GM23248 (cell line): Measurements from ENCODE around the gene IGLON5. TPM values are rescaled to one million over a fixed set of nuclear protein-coding genes. Genes with fewer than 3 reads are reported as not detected.

Experiments used
- DNase-seq: peaks from one replicate; pipeline ENCODE4 v3.0.0-alpha.2; 2015
- H2AFZ ChIP-seq: fragments of 200-600 bp; sonication (generic); 2 replicates; pipeline ENCODE4 v1.6.1; 2016; ENCODE audit warnings: antibody characterized with exemption
- H3F3A ChIP-seq: fragments of 200-600 bp; sonication (generic); 2 replicates; pipeline ENCODE4 v1.6.1; 2016; ENCODE audit warnings: mild to moderate bottlenecking, antibody characterized with exemption, mixed run types; ENCODE audit not compliant: insufficient read depth
- H3K27ac ChIP-seq: fragments of 200-600 bp; sonication (generic); 2 replicates; pipeline ENCODE4 v1.5.1; 2016; ENCODE audit warnings: mild to moderate bottlenecking
- H3K27me3 ChIP-seq: fragments of 200-600 bp; sonication (generic); replicated peaks from 2 replicates; pipeline ENCODE4 v1.6.1; 2016; ENCODE audit warnings: mild to moderate bottlenecking; ENCODE audit not compliant: insufficient read depth
- H3K36me3 ChIP-seq: fragments of 200-600 bp; sonication (generic); 2 replicates; pipeline ENCODE4 v1.6.1; 2016; ENCODE audit warnings: low read depth, mild to moderate bottlenecking
- H3K4me1 ChIP-seq: fragments of 200-600 bp; sonication (generic); 2 replicates; pipeline ENCODE4 v1.6.1; 2016; ENCODE audit warnings: mild to moderate bottlenecking; ENCODE audit not compliant: insufficient read depth
- H3K4me2 ChIP-seq: fragments of 200-600 bp; sonication (generic); one replicate; pipeline ENCODE4 v1.6.1; 2016; ENCODE audit warnings: mild to moderate bottlenecking; ENCODE audit not compliant: unreplicated experiment
- H3K4me3 ChIP-seq: fragments of 200-600 bp; sonication (generic); 2 replicates; pipeline ENCODE4 v1.5.1; 2016; ENCODE audit warnings: mild to moderate bottlenecking
- H3K79me2 ChIP-seq: fragments of 200-600 bp; sonication (generic); 2 replicates; pipeline ENCODE4 v1.6.1; 2016; ENCODE audit warnings: mild to moderate bottlenecking; ENCODE audit not compliant: insufficient read depth
- H3K9ac ChIP-seq: fragments of 200-600 bp; sonication (generic); 2 replicates; pipeline ENCODE4 v1.6.1; 2016; ENCODE audit warnings: mild to moderate bottlenecking
- H3K9me2 ChIP-seq: fragments of 200-600 bp; sonication (generic); 2 replicates; pipeline ENCODE4 v1.6.1; 2016; ENCODE audit warnings: mixed run types, mild to moderate bottlenecking, moderate library complexity; ENCODE audit not compliant: insufficient read depth
- H3K9me3 ChIP-seq: fragments of 200-600 bp; sonication (generic); one replicate; pipeline ENCODE4 v1.6.1; 2017; ENCODE audit warnings: low read depth
- H4K20me1 ChIP-seq: fragments of 200-600 bp; sonication (generic); 2 replicates; pipeline ENCODE4 v1.6.0; 2016; ENCODE audit not compliant: insufficient read depth
- EZH2 ChIP-seq: fragments of 200-600 bp; sonication (generic); IDR thresholded peaks from 2 replicates; pipeline ENCODE4 v1.6.1; 2018; ENCODE audit warnings: antibody characterized with exemption, mild to moderate bottlenecking; ENCODE audit not compliant: insufficient read depth, poor library complexity, severe bottlenecking
- EZH2phosphoT487 ChIP-seq: fragments of 200-600 bp; sonication (generic); IDR thresholded peaks from 2 replicates; pipeline ENCODE4 v1.6.1; 2018; ENCODE audit warnings: antibody characterized with exemption, moderate library complexity, mild to moderate bottlenecking, low read depth; ENCODE audit not compliant: insufficient read depth
- WGBS, 2 experiments: methylation state at CpG; one replicate each; pipeline ENCODE4 v1.1.6; 2015 to 2017; ENCODE audit warnings: low lambda C conversion rate in 2 of 2, low coverage in 1 of 2; ENCODE audit errors: missing lambda C conversion rate in 2 of 2; 5-methylcytosine and 5-hydroxymethylcytosine counted together
- in situ Hi-C: fragments of 300-500 bp; cut with MboI; formaldehyde crosslinking; loops from 2 replicates; pipeline ENCODE4 v1.15.0; 2020
- polyA plus RNA-seq: library from polyadenylated mRNA; unstranded; fragments of >200 nt; fragmentation: Nextera tagmentation; extraction: Ambion mirVana; gene quantifications from 2 replicates; pipeline ENCODE4 v1.2.1, GENCODE V29; 2016
- total RNA-seq: library from RNA; depleted of rRNA; stranded (reverse); fragments of >200 nt; shearing (Covaris generic); gene quantifications from 2 replicates; pipeline ENCODE4 v1.2.3, GENCODE V29; 2014; rRNA removed

Gene IGLON5
- total and polyA plus RNA-seq, 2 experiments from 2014 or later, result not detected

DNA sequence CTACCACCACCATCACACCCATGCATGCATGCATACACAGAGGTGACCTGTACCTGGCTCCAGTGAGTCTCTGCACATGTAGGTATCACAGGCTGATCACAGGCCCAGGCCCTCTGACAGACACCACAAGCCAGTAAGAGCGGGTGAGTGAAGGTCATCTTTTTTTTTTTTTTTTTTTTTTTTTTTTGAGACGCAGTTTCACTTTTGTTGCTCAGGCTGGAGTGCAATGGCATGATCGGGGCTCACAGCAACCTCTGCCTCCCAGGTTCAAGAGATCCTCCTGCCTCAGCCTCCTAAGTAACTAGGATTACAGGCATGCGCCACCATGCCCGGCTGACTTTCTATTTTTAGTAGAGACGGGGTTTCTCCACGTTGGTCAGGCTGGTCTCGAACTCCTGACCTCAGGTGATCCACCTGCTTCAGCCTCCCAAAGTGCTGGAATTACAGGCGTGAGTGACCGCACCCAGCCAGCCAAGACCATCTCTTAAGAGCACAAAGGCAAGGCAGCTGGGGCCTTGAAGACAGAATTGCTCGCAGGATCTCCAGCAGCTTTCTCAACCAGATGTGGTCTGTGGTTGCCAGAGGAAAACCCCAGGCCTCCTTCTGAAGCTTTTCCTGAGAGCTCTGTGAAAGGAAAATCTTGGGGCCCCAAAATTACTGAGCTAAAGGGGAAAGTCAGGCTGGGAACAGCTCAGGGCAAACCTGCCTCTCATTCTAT lies 64.2 kb downstream of the IGLON5 start:
- TF ChIP-seq EZH2, result no peak
- TF ChIP-seq EZH2phosphoT487, result no peak

GRCh38 chr19:51377422-51377821 lies 66.0 kb downstream of the IGLON5 start:
- DNase-seq, result no peak
- no peak overlapping the region for H3K9ac ChIP-seq
- H3K79me2 ChIP-seq, result no peaks in the 10 kb centered on the region
- no peaks in the 10 kb centered on the region for H3K9me3 ChIP-seq
- no peaks in the 10 kb centered on the region for H3K9me2 ChIP-seq
- TF ChIP-seq EZH2 (no peak), EZH2phosphoT487 (no peak)
- in situ Hi-C loops, result no loop called here
- 68 to 78% methylated on average over 2 of the region's 2 CpGs for WGBS, 2 experiments
- no peak overlapping the region for H3K4me2 ChIP-seq
- no peak overlapping the region for H3K27ac ChIP-seq
- H3K36me3 ChIP-seq, result no peaks in the 10 kb centered on the region
- no peak overlapping the region for H3K4me3 ChIP-seq
- H2AFZ ChIP-seq, result no peak overlapping the region
- H4K20me1 ChIP-seq, result no peaks in the 10 kb centered on the region
- no peaks in the 10 kb centered on the region for H3K4me1 ChIP-seq
- H3K27me3 ChIP-seq, result no peaks in the 10 kb centered on the region
- H3F3A ChIP-seq, result no peaks in the 10 kb centered on the region

More for the DNA sequence above, 64.2 kb downstream of the IGLON5 start:
- no peaks in the 10 kb centered on the region for H3K9me2 ChIP-seq
- 51 to 61% methylated on average over 10 to 11 of the region's 11 CpGs for WGBS, 2 experiments
- no peak for DNase-seq
- no peaks in the 10 kb centered on the region for H3K9me3 ChIP-seq
- no peak overlapping the region for H3K27ac ChIP-seq
- no peaks in the 10 kb centered on the region for H3K27me3 ChIP-seq
- H3K4me3 ChIP-seq, result no peak overlapping the region
- in situ Hi-C loops, result no loop called here
- no peaks in the 10 kb centered on the region for H3K36me3 ChIP-seq
- no peaks in the 10 kb centered on the region for H3K79me2 ChIP-seq
- H3K4me1 ChIP-seq, result no peaks in the 10 kb centered on the region
- no peak overlapping the region for H2AFZ ChIP-seq
- H3F3A ChIP-seq, result no peaks in the 10 kb centered on the region
- no peak overlapping the region for H3K9ac ChIP-seq
- no peak overlapping the region for H3K4me2 ChIP-seq
- no peaks in the 10 kb centered on the region for H4K20me1 ChIP-seq

GRCh38 chr19:51380379-51380778 lies 68.9 kb downstream of the IGLON5 start:
- Histone ChIP-seq H4K20me1 (no peaks in the 10 kb centered on the region), H3K36me3 (no peaks in the 10 kb centered on the region), H2AFZ (no peak overlapping the region), H3K4me2 (no peak overlapping the region), H3K9me2 (no peaks in the 10 kb centered on the region), H3K79me2 (no peaks in the 10 kb centered on the region), H3F3A (no peaks in the 10 kb centered on the region), H3K9me3 (no peaks in the 10 kb centered on the region), H3K27ac (no peak overlapping the region), H3K4me3 (no peak overlapping the region), H3K4me1 (no peaks in the 10 kb centered on the region), H3K9ac (no peak overlapping the region), H3K27me3 (no peaks in the 10 kb centered on the region)
- TF ChIP-seq EZH2 (no peak), EZH2phosphoT487 (no peak)
- in situ Hi-C loops, result no loop called here
- DNase-seq, result no peak
- WGBS, 2 experiments, result 70 to 75% methylated on average over 9 of the region's 9 CpGs

Other genes with a start within 250 kb of the IGLON5 start
- not detected in 2 replicates for gene KLK13, start 246.6 kb upstream of the IGLON5 start, total RNA-seq
- 0.25 TPM in 1 of 2 replicates, not detected in the other for gene KLK13, start 246.6 kb upstream of the IGLON5 start, polyA plus RNA-seq
- gene KLK14, start 228.8 kb upstream of the IGLON5 start, total RNA-seq, result not detected in 2 replicates
- gene KLK14, start 228.8 kb upstream of the IGLON5 start, polyA plus RNA-seq, result not detected in 2 replicates
- 9.0 and 11.3 TPM in 2 replicates for gene CTU1, start 203.2 kb upstream of the IGLON5 start, total RNA-seq
- 4.2 and 4.4 TPM in 2 replicates for gene CTU1, start 203.2 kb upstream of the IGLON5 start, polyA plus RNA-seq
- gene SIGLEC9, start 186.7 kb upstream of the IGLON5 start, total RNA-seq, result not detected in 2 replicates
- not detected in 2 replicates for gene SIGLEC9, start 186.7 kb upstream of the IGLON5 start, polyA plus RNA-seq
- gene SIGLEC7, start 169.3 kb upstream of the IGLON5 start, total RNA-seq, result not detected in 2 replicates
- not detected in 2 replicates for gene SIGLEC7, start 169.3 kb upstream of the IGLON5 start, polyA plus RNA-seq
- gene CD33, start 86.6 kb upstream of the IGLON5 start, total RNA-seq, result not detected in 2 replicates
- 0.30 TPM in 1 of 2 replicates, not detected in the other for gene CD33, start 86.6 kb upstream of the IGLON5 start, polyA plus RNA-seq
- gene SIGLECL1, start 60.6 kb upstream of the IGLON5 start, total RNA-seq, result not detected in 2 replicates
- not detected in 2 replicates for gene SIGLECL1, start 60.6 kb upstream of the IGLON5 start, polyA plus RNA-seq
- 1.7 and 2.0 TPM in 2 replicates for gene VSIG10L, start 30.5 kb downstream of the IGLON5 start, total RNA-seq
- 0.61 and 1.4 TPM in 2 replicates for gene VSIG10L, start 30.5 kb downstream of the IGLON5 start, polyA plus RNA-seq
- gene ETFB, start 54.7 kb downstream of the IGLON5 start, total RNA-seq, result 84.3 and 95.9 TPM in 2 replicates
- gene ETFB, start 54.7 kb downstream of the IGLON5 start, polyA plus RNA-seq, result 141 and 146 TPM in 2 replicates
- not detected in 2 replicates for gene CLDND2, start 57.4 kb downstream of the IGLON5 start, total RNA-seq
- gene CLDND2, start 57.4 kb downstream of the IGLON5 start, polyA plus RNA-seq, result 0.93 and 1.0 TPM in 2 replicates
- not detected in 2 replicates for gene NKG7, start 61.0 kb downstream of the IGLON5 start, total RNA-seq
- gene NKG7, start 61.0 kb downstream of the IGLON5 start, polyA plus RNA-seq, result not detected in 2 replicates
- not detected in 2 replicates for gene LIM2, start 76.3 kb downstream of the IGLON5 start, total RNA-seq
- not detected in 2 replicates for gene LIM2, start 76.3 kb downstream of the IGLON5 start, polyA plus RNA-seq
- not detected in 2 replicates for gene C19orf84, start 78.9 kb downstream of the IGLON5 start, total RNA-seq
- gene C19orf84, start 78.9 kb downstream of the IGLON5 start, polyA plus RNA-seq, result not detected in 2 replicates
- gene SIGLEC10, start 106.0 kb downstream of the IGLON5 start, total RNA-seq, result not detected in 2 replicates
- not detected in 2 replicates for gene SIGLEC10, start 106.0 kb downstream of the IGLON5 start, polyA plus RNA-seq
- gene SIGLEC8, start 146.8 kb downstream of the IGLON5 start, total RNA-seq, result not detected in 2 replicates
- not detected in 2 replicates for gene SIGLEC8, start 146.8 kb downstream of the IGLON5 start, polyA plus RNA-seq
- gene CEACAM18, start 166.9 kb downstream of the IGLON5 start, total RNA-seq, result not detected in 2 replicates
- gene CEACAM18, start 166.9 kb downstream of the IGLON5 start, polyA plus RNA-seq, result not detected in 2 replicates
- not detected in 2 replicates for gene SIGLEC12, start 190.2 kb downstream of the IGLON5 start, total RNA-seq
- not detected in 2 replicates for gene SIGLEC12, start 190.2 kb downstream of the IGLON5 start, polyA plus RNA-seq
- gene SIGLEC6, start 220.0 kb downstream of the IGLON5 start, total RNA-seq, result not detected in 2 replicates
- not detected in 2 replicates for gene SIGLEC6, start 220.0 kb downstream of the IGLON5 start, polyA plus RNA-seq